Raji (cell line): ENCODE data around the gene TENM3.

Source experiments
- POLR2A ChIP-seq: IDR thresholded peaks from 2 replicates; pipeline ENCODE4 v1.6.1; 2011; ENCODE audit warnings: low read depth, low read length, control low read depth; ENCODE audit not compliant: insufficient read depth

The TENM3 gene

DNA sequence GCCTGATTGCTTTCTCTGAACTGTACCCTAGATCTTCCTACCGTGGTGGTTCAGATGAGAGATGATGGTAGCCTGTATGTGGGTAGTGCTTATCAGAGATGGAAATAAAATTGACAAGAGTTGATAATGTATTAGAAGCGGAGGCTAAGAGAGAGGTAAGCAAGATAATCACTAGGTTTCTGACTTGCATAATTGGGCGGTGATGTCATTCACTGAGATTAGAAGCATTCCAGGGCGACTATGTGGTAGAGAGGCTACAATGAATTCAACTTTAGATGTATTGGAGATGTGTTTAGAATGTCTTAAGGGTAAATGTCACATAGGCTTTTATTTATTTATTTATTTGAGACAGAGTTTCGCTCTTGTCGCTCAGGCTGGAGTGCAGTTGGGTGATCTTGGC lies 415 bp upstream of the TENM3 start:
- TF ChIP-seq POLR2A, result no peak

DNA sequence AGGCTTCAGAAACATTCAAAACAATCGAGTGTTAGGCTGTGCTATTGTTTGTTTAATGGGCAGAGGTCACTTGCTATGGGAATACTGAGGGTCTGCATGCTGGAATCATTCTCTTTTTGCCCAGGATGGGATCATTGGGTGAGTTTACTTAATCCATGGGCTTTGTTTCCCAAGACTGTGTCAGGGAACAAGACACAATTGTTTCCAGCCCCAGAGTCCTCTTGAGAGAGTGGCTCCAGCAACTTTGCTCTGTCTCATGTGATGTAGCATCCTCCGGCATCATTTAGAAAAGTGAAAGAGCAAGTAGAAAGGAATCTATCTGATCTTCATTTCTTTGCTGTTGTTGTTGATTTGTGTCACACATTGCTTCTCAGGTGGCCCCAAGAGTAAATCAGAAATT lies 1.8 kb downstream of the TENM3 start:
- no peak for TF ChIP-seq POLR2A

DNA sequence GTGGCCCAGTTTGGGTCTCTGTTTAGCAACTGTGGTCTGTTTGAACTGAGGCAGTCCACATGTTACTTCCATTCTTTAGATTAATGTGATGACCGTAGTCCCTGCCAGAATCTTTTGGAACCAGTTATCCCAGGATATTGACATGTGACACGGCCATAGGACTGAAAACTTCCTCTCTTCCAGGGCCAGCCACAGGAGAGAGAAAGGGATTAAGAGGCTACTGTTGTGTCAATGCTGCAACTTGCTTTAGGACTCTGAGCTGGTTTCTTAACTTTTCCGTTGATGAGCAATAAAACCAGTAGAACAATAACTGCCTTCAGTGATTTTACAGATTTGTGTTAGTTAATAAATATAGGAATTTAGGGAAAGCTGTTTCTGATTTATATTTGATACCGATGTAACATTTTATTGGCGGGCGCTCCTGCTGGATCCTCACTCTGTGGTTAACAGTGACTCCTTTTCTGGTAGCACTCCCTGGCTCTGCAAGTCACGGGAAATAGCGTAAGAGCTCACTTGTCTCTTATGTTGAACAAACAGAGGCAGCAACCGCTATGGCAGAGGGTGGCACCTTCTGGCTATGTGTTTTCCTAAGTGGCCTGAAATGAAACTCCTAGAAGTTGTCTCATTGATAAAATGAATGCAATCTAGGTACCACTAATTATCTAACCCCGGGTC lies 2.5 kb downstream of the TENM3 start:
- TF ChIP-seq POLR2A, result no peak

DNA sequence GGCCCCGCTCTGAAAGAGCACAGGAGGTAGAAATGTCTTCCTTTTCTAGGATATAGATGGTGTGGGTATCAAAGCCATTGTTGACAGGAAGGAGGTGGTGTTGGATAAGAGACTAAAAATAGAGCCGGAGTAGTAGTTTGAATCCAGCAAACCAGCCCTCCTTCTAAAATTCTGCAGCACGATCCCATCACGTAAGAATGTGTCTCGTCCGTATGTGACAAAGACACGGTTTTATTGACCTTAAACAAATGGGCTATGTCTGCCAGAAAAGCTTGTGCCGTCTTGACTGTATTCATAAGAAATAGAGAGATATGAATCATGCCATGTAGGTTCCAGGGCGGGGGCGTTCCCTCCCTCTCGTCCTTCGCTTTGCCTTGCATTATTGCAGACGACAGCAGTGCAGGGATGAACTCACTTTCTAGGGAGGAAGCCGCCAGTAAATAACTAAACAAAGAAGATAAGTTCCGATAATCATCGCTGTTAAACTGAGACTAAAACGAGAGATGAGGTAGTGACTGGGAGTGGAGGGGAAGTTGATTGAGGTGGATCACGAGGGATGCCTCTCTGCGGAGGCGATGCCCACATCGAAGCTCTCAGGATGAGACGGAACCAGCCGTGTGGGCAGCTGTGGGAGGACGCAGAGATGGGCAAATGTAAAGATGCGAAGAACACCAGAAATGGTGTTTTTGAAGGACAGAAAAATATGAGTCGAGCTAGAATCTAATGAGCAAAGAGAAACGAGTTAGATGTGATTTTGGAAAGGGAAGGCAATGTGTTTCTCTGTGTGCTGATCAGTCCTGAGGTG lies 3.4 kb downstream of the TENM3 start:
- no peak for TF ChIP-seq POLR2A

DNA sequence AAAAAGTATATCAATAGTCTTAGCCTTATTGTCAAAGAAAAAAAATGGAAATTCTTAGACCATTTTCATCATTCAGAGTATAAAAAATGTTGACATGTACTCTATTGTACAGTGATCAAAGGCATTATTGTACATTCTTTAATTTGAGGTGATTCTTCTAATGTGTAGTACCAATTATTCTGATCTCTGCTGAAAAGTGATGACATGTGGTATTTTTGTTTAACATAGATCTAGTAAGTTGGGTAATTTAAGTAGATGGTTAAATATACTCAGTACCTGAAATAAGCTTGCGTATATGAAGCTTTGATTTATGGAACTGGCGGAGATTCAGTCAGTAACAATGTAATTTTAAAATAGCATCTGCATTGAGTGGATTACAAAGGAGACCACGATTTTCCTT lies 5.1 kb downstream of the TENM3 start:
- TF ChIP-seq POLR2A, result no peak

DNA sequence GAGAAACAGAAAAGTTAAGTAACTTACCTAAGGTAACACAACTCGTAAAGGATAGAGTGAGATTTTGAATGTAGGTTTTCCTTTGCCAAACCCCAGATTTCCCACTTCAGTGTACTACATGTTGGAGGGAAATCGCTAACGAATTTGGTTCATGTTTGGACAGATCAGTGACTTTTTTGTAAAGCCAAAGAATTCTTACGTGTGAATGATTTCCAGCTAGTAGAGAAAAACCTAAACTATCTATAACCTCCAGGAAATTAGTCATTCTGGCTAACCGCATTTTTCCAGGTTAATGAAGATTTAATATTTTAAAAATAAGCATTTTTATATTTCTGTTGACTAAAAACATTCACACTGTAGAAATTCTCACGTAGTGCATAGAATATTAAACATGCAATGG lies 7.2 kb downstream of the TENM3 start:
- no peak for TF ChIP-seq POLR2A

DNA sequence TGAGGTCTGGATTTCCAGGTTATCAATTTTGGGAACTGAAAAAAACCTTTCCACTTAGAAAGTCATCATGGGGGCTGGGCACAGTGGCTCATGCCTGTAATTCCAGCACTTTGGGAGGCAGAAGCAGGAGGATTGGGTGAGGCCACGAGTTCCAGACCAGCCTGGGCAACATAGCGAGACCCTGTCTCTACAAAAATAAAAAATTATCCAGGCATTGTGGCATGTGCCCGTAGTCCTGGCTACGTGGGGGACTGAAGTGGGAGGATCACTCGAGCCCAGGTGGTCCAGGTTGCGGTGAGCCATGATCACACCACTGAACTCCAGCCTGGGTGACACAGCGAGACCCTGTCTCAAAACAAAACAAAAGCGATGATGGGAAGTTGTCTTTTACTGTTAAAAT lies 7.9 kb downstream of the TENM3 start:
- no peak for TF ChIP-seq POLR2A

DNA sequence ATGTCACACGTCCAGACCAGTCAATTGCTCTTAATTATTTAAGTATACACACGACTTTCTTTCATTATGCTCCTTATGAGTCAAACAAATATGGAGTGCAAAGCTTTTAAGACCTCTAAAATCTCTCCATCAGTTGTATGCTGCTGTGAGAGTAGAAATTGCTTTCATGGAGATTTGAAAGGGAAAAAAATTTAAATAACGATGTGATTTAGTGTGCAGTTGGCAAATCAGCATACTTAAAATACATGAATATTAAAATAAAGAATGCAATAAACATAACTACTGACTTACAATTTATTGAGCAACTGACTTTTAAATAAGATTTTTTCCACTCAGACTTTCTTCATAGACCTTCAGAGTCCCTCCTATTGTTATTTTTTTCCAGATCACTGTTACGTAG lies 9.0 kb downstream of the TENM3 start:
- TF ChIP-seq POLR2A, result no peak

DNA sequence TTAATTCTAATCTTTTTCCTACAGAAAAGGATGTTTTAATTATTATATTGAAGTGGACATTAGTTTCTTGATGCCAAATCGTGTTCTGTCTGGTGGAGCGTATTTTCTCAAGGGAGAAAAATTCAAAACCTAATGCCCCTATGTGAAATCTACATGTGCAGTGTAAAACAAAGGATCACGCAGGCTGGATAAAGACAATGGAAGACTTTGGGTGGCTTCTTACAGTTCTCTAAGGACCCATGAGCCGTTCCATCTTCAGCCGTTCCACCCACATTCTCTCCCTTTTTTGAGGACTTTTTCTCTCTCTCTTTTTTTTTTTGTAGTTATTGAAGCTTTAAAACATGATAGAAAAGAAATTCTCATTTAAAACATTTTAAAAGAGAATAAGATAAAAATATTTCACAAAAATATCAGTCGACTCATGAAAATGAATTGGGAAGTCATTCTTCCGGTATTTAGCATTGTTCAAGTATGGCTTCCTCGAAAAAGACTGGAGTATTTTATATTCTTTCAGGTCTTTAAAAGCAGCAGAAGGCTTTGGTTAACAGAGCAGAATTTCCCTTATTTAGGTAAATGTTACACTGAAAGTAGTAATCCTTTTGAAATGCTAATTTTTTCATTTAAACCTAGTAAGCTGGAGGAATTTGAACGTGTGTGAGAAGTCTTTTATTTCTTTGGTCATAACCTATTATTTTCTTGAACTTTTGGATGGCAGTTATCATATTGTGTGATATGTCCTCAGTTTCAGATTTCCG lies 11.0 kb downstream of the TENM3 start:
- TF ChIP-seq POLR2A, result no peak

DNA sequence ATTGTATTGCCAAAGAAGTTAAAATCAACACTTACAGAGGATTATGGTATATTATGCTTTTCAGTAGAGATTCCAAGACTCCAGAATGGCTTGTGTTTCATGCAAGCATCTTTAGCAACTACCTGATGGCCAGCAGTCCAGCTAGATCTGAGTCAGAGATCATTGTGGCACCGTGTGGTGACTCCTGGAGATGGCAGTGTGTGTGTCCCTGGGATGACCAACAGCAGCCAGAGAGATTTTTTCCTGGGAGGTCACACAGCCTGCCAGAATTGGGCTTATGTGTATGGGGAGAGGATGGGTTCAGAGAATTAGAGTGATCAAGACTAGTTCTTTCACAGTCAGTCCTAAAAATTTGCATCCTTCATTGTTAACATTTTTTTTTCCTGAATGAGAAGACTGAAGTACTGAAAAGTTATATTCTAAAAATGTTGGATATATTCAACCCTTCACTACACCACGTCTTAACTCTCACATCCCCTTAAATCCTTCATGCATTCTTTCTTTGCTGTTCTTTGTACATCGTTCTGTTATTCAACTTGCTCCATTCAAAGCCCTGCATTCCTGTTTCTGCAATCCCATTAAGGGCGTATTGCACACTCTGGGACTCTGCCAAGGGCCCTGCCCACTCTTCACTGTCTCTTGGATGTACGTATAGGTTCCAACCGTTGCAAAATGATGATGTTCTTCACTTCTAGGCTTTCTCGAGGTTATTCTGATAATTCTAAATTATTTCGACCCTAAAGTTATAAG lies 12.4 kb downstream of the TENM3 start:
- TF ChIP-seq POLR2A, result no peak

DNA sequence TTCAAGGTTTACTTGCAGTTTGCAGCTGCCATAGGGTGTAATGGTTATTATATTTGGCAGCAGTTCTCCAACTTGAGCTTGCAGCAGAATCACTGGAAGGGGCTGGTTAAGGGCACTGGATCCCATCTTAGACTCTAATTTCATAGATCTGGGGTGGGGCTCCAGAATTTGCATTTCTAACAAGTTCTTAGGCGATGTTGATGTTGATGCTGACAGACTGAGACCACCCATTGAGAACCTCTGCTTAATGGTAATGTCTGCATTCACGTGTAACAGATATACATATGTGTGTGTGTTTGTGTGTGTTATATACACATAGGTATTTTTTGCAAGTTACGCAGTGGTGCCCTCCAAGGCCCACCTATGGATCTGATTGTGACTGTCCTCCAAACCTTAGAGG lies 13.8 kb downstream of the TENM3 start:
- no peak for TF ChIP-seq POLR2A

DNA sequence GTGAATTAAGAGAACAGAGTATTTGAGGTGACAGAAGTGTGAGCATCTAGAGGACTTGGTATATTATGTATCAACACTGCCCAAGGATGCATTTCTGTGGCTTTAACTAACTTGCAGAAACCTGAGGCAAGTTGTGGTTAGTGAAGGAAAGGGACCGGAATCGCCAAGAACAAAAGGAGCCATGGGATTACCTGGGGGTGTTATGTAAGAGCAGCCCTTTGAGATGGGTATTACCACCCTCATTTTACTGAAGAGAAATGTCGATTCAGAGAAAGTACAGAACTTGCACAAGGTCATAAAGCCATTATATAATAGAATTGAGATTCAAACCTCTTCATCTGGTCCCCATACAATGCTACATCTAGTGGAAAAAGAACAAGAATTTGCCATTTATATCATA lies 14.3 kb downstream of the TENM3 start:
- no peak for TF ChIP-seq POLR2A

DNA sequence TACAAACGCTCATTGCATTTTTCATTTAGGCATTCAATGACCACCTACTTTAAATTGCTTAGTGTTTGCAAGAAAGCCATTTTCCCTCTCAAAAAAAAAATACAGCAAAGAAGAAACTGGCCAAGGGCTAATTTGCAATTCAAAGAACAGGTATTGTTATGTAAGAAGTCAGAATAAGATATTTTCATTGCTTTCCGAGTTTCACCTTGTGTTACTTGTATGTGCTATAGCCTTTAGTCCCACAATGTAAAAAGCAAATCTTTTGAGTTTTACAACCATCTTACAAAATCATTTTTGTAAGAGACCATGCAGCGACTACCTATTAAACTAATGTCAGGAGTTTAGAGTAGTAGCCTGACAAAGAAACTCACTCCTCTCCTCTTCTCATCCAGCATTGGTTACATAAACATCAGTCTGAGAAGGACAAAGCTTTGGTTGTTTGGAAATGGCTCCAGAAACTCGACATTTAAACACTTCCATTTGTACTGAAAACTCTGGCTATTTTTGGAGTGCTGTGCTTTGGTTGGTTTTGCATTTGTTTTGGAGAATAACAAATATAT lies 15.3 kb downstream of the TENM3 start:
- TF ChIP-seq POLR2A, result no peak

DNA sequence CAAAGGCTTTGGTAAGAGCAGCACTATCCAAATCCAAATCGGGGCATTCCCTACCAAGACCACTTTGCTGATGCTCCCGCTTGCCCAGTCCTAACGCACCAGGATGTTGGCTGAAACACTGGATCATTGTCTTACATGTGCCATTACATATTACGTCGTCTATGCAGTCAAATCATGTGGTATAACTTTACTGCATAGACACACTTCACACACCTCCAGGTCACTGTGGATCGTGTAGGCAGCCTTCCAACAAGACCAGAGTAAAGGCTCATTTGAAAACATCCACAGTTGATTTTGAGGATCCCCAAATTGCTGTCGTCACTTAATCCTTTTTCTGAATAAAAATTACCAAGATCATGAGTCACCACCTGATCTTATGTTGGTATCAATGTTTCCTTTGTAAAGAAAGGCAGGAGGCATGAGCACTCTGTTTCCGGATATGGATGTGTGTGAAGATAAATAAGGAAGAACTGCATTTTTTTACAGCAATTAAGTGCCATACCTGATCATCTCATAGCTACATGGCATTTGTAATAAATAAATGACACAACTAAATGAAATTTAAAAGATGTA lies 18.5 kb downstream of the TENM3 start:
- TF ChIP-seq POLR2A, result no peak

DNA sequence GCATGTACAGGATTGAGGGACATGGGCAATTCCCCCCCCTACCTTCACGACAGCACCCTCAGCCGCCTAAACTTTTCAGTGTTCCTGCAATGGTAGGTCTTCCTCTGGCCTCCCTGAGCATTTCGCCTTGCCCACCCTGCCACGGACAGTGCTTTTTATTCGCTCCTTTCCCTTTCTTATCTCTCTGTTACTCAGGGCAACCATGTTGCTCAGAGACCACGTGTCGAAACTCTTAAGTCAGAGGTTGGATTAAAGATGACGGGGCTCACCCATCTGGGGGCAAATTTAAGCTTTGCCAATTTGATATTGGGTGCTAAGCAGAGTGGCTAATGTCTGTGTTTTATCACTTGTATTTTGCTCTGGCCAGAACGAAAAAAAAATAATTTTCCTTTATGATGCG lies 20.4 kb downstream of the TENM3 start:
- TF ChIP-seq POLR2A, result no peak
